HG02571 (cell line): ENCODE results near the gene PRSS8.
A peak's percentile ranks its signal among the peaks of the same experiment; 100 is the strongest.
"Not testable (repeated sequence)": the region's sequence is repeated elsewhere in the genome, so short reads cannot be mapped to it uniquely, and the experiment has no call there.

Source experiments
- ATAC-seq: cut with Tn5 transposase; IDR thresholded peaks from one replicate; pipeline ENCODE4 v1.9.1; 2021; ENCODE audit warnings: mild to moderate bottlenecking, moderate library complexity; ENCODE audit not compliant: unreplicated experiment

Gene PRSS8

GRCh38 chr16:31145398-31145990 lies 10.0 kb upstream of the PRSS8 start:
- ATAC-seq: no peak

- not testable (repeated sequence) for ATAC-seq
Observed at GRCh38 chr16:31144418-31144817, 8.9 kb upstream of the PRSS8 start.

GRCh38 chr16:31143694-31144148 lies 8.2 kb upstream of the PRSS8 start:
- ATAC-seq: no peak

DNA sequence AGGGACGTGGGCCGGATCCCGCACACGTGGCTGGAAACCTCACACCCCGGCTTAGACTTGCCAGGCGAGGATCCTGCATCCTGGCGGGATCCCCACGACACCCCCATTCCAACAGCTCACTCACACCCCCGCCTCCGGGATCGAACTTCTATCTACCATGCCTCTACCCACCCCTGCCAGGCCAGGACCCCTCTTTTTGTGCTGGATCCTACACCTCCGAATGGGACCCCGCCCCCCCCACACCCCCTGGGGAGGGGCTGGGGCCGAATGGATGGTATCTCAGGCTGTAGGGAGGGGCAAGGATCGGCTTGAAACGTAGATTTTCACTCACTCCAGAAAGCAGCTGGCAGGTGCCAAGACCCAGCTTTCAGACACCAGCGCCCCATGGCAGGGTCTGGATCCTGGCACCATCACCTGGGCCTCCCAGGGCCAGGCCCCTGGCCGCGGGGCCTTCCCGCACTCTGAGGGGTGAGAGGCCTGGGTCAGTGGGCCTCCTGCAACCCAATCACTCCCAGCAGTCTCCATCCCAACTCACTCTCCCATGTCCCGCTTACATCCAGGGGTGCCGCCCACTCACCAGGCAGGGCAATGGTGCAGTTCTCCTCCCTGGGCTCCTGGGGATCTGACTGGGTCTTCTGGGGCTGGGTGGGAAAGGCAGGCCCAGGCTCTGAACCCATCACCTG lies 7.6 kb upstream of the PRSS8 start:
- ATAC-seq: no peak

- peak; percentile 79 for ATAC-seq
Observed at GRCh38 chr16:31142109-31143010, 6.8 kb upstream of the PRSS8 start.

DNA sequence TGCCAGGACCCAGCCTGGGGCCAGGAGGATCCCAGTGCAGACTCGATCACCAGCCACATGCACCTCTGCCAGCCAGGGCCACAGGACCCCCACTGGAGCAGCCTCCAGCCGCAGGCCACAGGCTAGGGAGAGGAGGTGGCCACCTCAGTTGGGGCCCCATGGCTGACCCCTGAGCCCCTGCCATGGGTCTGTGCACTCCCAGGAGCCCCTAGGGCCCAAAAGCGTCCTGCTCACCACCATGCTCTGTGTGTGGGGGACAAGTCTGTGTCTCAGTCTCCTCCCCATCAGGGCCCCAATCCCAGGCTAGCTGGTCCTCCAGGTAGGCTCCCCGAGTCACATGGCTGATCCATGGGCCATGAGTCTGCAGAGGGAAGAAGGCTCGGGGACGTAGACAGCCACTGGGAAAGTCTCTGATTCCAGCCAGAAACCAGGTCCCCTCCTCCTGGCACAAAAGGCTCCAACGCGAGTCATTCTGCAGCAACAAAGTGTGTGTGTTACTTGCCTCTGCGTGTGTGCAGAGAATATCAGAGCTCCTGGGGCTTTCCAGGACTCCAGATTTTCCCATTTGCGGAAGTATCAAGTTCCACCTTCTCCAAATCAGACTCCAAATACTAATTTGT lies 6.1 kb upstream of the PRSS8 start:
- no peak for ATAC-seq

GRCh38 chr16:31141071-31141469 lies 5.5 kb upstream of the PRSS8 start:
- not testable (repeated sequence) for ATAC-seq

GRCh38 chr16:31138621-31139578 lies 3.4 kb upstream of the PRSS8 start:
- no peak for ATAC-seq

- not testable (repeated sequence) for ATAC-seq
Observed at GRCh38 chr16:31136822-31137499, 1.4 kb upstream of the PRSS8 start.

DNA sequence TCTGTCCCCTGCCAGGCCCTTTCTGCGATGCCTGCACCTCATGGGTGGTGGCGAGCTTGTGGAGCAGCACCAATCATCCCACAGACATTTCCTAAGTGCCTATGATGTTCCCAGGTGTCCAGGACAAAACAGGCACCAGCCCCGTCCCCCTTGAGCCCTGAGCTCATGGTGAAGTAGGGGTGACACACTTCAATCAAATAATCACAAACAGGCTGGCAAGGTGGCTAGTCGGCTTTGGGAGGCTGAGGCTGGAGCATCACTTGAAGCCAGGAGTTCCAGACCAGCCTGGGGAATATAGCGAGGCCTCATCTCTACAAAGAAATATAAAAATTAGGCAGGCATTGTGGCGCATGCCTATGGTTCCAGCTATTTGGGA lies 748 bp upstream of the PRSS8 start:
- ATAC-seq: no peak

GRCh38 chr16:31134625-31135534 lies 647 bp downstream of the PRSS8 start:
- ATAC-seq: no peak

DNA sequence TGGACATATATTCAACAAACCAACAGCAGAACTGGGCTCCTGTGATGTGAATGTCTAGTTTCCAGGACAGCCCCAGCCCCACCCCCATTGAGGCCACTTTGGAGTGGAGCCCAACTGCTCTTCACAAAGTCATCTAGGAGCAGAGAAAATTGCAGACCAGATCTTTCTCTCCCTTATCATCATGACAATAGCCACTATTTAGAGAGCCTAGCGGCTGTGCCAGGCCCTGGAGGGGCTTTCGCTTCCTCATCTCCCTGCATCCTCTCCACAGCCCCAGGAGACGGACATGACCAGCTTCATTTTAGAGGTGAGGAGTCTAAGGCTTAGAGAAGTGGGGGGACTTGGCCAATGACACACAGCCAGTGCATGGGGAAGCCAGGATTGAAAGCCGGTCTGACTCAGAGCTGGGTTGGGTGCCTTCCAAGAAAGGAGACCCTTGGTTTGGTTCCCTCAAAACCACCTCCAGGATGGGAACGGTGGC lies 1.4 kb downstream of the PRSS8 start:
- ATAC-seq: no peak

GRCh38 chr16:31133046-31133501 lies 2.5 kb downstream of the PRSS8 start:
- ATAC-seq: no peak

DNA sequence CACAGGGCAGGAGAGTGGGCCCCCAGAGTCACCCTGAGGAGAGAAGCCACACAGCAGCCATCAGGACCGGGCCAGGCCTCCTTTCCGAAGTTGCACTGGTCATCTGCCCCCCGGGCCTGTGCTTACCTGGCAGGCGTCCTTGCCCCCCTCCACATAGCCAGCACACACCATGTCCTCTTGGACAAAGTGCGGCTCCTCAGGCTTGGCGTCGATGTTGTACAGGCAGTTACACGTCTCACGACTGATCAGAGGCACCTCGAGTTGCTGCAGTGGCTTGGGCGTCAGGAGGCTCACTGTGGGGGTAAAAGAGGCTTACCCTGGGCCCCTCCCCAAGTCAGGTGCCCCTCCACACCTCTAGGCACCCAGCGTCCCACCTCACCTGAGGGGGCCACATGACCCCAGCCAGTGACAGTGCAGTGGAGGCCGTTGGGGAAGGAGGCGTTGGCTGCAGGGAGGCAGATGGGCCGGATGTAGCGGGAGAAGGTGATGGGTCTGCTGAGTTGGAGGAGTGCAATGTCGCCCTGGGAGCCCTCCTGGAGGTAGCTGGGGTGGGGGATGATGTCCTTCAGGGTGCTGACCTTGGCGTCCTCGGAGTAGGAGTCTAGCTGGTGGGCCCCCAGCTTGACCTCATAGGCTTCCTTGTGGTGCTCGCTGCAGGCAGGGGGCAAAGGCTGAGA lies 3.1 kb downstream of the PRSS8 start:
- ATAC-seq: no peak

GRCh38 chr16:31131841-31132271 lies 3.7 kb downstream of the PRSS8 start:
- no peak for ATAC-seq

DNA sequence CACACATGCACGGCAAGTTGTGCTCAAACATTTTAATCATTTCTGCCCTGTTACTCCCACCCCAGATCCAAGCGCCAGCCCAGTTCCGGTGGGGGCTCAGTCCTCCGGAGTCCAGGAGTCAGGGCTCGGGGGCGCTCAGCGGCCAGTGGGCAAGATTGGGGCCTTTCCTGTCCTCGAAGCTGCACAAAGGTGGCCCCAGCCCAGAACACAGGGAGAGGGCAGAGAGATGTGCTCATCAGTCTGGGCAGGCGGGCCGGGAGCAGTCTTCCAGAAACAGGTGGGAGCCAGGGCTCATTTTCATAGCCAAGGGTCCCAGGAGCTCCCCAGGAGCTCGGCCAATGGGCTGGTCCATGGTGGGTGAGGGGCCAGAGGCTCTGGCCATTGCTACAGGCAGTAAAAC lies 4.1 kb downstream of the PRSS8 start:
- ATAC-seq: no peak

GRCh38 chr16:31130899-31131298 lies 4.6 kb downstream of the PRSS8 start:
- ATAC-seq: no peak
